Hair follicle dermal papilla cell (primary cell): Measurements from ENCODE around the gene HSFX1. TPM values are rescaled to one million over a fixed set of nuclear protein-coding genes. Genes with fewer than 3 reads are reported as not detected.

Source experiments
- small RNA-seq: library from RNA; depleted of rRNA; stranded (forward); fragments of <200 nt; gene quantifications from one replicate; pipeline ENCODE3, GENCODE V24; 2012
- total RNA-seq: library from RNA; depleted of rRNA; stranded (reverse); fragments of >200 nt; gene quantifications from 2 replicates; pipeline ENCODE4 v1.2.3, GENCODE V29; 2012

HSFX1 gene, protein sequence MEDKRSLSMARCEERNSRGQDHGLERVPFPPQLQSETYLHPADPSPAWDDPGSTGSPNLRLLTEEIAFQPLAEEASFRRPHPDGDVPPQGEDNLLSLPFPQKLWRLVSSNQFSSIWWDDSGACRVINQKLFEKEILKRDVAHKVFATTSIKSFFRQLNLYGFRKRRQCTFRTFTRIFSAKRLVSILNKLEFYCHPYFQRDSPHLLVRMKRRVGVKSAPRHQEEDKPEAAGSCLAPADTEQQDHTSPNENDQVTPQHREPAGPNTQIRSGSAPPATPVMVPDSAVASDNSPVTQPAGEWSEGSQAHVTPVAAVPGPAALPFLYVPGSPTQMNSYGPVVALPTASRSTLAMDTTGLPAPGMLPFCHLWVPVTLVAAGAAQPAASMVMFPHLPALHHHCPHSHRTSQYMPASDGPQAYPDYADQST
- 0.97 and 1.3 TPM in 2 replicates for total RNA-seq

DNA sequence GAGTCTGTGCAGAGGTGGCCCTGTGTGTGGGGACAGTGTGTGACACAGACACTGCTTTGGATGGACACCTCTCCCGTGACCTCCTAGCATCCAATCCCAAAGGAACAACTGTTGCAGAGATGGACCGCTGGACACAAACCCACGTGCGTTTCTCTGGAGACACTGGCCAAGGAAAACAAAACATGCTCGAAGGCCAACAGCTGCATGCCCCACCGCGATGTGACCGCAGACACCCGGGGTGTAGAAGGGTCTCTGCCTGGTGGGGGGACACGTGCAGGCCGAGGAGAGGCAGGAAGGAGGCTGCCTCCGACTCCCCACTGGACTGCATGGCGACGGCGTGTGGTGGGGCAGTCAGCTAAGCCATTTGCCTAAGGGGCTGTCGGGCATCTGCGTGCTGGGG is at the start of gene HSFX1:
Gene HSFX1, plus strand, starts transcription at position 301 of the 400 bp plus-strand sequence. CDS start 614 bp downstream, outside the sequence.

DNA sequence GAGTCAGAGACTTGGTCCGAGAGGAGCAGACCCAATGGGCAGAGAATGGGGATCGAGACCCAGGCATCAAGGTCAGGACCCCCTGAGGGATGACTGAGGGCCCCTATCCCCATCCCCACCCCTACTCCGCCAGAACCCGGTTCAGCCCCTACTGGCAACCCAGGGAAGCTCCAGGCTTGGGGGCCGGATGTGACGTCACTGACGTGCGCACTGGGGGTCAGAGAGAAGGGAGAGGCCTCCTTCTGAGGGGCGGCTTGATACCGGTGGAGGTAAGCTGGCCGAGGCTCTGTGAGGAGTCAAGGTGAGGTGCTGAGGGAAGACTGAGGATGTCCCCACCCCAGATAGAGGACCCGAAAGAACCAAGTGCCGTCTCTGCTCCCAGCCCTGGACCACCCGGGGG is 7.9 kb downstream of the HSFX1 start, which contains the start of gene MAGEA9:
Gene MAGEA9, plus strand, starts transcription at position 204 of the 400 bp plus-strand sequence. CDS start 4,281 bp downstream, outside the sequence.

Small RNAs within 50 kb of the gene (small RNA-seq; reads per million reads assigned to genes)
- gene AC244098.1 = not detected
- not detected for gene AC244098.2
- gene AC244098.3 = not detected

Other genes starting within 250 kb of the HSFX1 start
- gene EOLA1, start 233.1 kb upstream of the HSFX1 start, total RNA-seq = 12.5 and 13.1 TPM in 2 replicates
- not detected in 2 replicates for gene HSFX3, start 224.1 kb upstream of the HSFX1 start, total RNA-seq
- gene MAGEA9B, start 186.6 kb upstream of the HSFX1 start, total RNA-seq = not detected in 2 replicates
- gene HSFX2, start 178.8 kb upstream of the HSFX1 start, total RNA-seq = not detected in 2 replicates
- 16.9 and 23.2 TPM in 2 replicates for gene TMEM185A, start 142.3 kb upstream of the HSFX1 start, total RNA-seq
- gene MAGEA11, start 62.0 kb upstream of the HSFX1 start, total RNA-seq = not detected in 2 replicates
- gene MAGEA9, start 7.9 kb downstream of the HSFX1 start, total RNA-seq = not detected in 2 replicates
- not detected in 2 replicates for gene MAGEA8, start 107.1 kb downstream of the HSFX1 start, total RNA-seq
- gene HSFX4, start 155.5 kb downstream of the HSFX1 start, total RNA-seq = not detected in 2 replicates
- 19.7 and 21.3 TPM in 2 replicates for gene EOLA2, start 164.4 kb downstream of the HSFX1 start, total RNA-seq